PFSK-1 (cell line): ENCODE data around the gene SLC12A6.

ENCODE experiments used
- FOXP2 ChIP-seq: optimal IDR thresholded peaks from 2 replicates; pipeline ENCODE3; 2011; ENCODE audit warnings: borderline replicate concordance, control low read depth, inconsistent platforms; ENCODE audit not compliant: insufficient read depth; ENCODE audit errors: extremely low read length, extremely low read depth
- POLR2AphosphoS5 ChIP-seq: IDR thresholded peaks from 2 replicates; pipeline ENCODE4 v1.6.1; 2012; ENCODE audit warnings: low read depth, mild to moderate bottlenecking, control low read depth, low read length, moderate library complexity
- REST ChIP-seq, 2 experiments: IDR thresholded peaks; 2 replicates each; pipeline versions ENCODE4 v1.6.1 to v1.8.0; 2011 to 2012; ENCODE audit warnings: low read depth in 2 of 2, low read length in 2 of 2, control low read depth in 1 of 2, inconsistent platforms in 1 of 2, mild to moderate bottlenecking in 1 of 2, moderate library complexity in 1 of 2; ENCODE audit not compliant: insufficient read depth in 1 of 2
- SIN3A ChIP-seq: IDR thresholded peaks from 2 replicates; pipeline ENCODE4 v1.6.1; 2012; ENCODE audit warnings: mild to moderate bottlenecking, low read length, moderate library complexity, borderline replicate concordance; ENCODE audit not compliant: insufficient read depth
- TAF1 ChIP-seq: IDR thresholded peaks from 2 replicates; pipeline ENCODE4 v1.6.1; 2012; ENCODE audit warnings: low read length, control low read depth, borderline replicate concordance; ENCODE audit not compliant: insufficient read depth

DNA sequence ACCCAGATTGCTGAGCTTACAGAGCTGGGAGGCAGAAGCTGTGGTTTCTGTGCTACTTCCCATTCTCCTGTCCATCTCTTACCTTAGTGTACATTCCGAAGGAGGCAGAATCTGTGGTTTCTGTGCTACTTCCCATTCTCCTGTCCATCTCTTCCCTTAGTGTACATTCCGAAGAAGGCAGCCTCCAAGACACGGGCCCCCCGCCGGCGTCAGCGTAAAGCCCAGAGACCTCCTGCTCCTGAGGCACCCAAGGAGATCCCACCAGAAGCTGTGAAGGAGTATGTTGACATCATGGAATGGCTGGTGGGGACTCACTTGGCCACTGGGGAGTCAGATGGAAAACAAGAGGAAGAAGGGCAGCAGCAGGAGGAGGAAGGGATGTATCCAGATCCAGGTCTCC, 16.7 kb upstream of the SLC12A6 start:
- TF ChIP-seq REST (IDR thresholded peaks at IDR 0.05; ENCODE audit: insufficient read depth in 1 of 2, low read depth in 2 of 2, low read length in 2 of 2) (no peak), POLR2AphosphoS5 (no peak), TAF1 (no peak), SIN3A (no peak), FOXP2 (no peak)
